Measurements from ENCODE around the gene RAB3C.

DNA sequence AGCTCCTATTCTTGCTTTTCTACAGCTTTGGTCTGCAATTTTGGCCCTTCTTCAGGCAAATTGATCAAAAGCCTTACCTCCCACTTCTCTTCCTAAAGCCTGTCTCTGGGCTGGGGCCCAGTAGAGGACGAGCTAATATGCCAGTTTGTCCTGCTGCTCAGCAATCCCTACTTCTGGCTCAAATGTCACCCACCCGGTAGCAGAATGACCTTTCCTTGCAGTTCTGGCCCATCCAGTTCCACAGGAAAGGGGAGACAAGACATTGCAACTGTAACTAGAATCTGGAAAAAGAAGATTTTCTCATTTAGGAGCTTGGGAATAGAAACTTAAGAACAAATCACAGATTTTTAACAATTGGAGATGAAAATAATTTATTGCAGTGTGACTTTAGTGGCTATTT lies 261.5 kb downstream of the RAB3C start:
- TF ChIP-seq, protein P1, sequence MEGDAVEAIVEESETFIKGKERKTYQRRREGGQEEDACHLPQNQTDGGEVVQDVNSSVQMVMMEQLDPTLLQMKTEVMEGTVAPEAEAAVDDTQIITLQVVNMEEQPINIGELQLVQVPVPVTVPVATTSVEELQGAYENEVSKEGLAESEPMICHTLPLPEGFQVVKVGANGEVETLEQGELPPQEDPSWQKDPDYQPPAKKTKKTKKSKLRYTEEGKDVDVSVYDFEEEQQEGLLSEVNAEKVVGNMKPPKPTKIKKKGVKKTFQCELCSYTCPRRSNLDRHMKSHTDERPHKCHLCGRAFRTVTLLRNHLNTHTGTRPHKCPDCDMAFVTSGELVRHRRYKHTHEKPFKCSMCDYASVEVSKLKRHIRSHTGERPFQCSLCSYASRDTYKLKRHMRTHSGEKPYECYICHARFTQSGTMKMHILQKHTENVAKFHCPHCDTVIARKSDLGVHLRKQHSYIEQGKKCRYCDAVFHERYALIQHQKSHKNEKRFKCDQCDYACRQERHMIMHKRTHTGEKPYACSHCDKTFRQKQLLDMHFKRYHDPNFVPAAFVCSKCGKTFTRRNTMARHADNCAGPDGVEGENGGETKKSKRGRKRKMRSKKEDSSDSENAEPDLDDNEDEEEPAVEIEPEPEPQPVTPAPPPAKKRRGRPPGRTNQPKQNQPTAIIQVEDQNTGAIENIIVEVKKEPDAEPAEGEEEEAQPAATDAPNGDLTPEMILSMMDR (IDR thresholded peaks at IDR 0.05), result no peak
- no peak for TF ChIP-seq TP53 (CRISPR knock-in tag; IDR thresholded peaks at IDR 0.05)
- no peak for TF ChIP-seq FOXP1 (CRISPR knock-in tag; IDR thresholded peaks at IDR 0.05; ENCODE audit: borderline replicate concordance)
- TF ChIP-seq, protein P2, sequence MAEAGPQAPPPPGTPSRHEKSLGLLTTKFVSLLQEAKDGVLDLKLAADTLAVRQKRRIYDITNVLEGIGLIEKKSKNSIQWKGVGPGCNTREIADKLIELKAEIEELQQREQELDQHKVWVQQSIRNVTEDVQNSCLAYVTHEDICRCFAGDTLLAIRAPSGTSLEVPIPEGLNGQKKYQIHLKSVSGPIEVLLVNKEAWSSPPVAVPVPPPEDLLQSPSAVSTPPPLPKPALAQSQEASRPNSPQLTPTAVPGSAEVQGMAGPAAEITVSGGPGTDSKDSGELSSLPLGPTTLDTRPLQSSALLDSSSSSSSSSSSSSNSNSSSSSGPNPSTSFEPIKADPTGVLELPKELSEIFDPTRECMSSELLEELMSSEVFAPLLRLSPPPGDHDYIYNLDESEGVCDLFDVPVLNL (CRISPR knock-in tag; IDR thresholded peaks at IDR 0.05; ENCODE audit: borderline replicate concordance, low read depth), result no peak
- TF ChIP-seq, protein P3, sequence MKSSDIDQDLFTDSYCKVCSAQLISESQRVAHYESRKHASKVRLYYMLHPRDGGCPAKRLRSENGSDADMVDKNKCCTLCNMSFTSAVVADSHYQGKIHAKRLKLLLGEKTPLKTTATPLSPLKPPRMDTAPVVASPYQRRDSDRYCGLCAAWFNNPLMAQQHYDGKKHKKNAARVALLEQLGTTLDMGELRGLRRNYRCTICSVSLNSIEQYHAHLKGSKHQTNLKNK (CRISPR knock-in tag; IDR thresholded peaks at IDR 0.05), result no peak
- TF ChIP-seq ZNF423 (CRISPR knock-in tag; IDR thresholded peaks at IDR 0.05), result no peak
- TF ChIP-seq ZBTB21 (CRISPR knock-in tag; IDR thresholded peaks at IDR 0.05; ENCODE audit: borderline replicate concordance), result no peak
- no peak for TF ChIP-seq FOXK1 (CRISPR knock-in tag; IDR thresholded peaks at IDR 0.05)
- TF ChIP-seq, protein P4, sequence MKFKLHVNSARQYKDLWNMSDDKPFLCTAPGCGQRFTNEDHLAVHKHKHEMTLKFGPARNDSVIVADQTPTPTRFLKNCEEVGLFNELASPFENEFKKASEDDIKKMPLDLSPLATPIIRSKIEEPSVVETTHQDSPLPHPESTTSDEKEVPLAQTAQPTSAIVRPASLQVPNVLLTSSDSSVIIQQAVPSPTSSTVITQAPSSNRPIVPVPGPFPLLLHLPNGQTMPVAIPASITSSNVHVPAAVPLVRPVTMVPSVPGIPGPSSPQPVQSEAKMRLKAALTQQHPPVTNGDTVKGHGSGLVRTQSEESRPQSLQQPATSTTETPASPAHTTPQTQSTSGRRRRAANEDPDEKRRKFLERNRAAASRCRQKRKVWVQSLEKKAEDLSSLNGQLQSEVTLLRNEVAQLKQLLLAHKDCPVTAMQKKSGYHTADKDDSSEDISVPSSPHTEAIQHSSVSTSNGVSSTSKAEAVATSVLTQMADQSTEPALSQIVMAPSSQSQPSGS (CRISPR knock-in tag; IDR thresholded peaks at IDR 0.05; ENCODE audit: borderline replicate concordance, low read depth), result no peak
